NK-92 treated with Interleukin-12 subunit alpha and Interleukin-12 subunit beta, amount 100 ng/mL, for 24 hours (cell line): Measurements from ENCODE around the gene PRRG1.
"Not testable (repeated sequence)": the region's sequence is repeated elsewhere in the genome, so short reads cannot be mapped to it uniquely, and the experiment has no call there.

Experiments
- DNase-seq: peaks from one replicate; lab custom pipeline; 2025; lab: John Stamatoyannopoulos, UW

Gene PRRG1

GRCh38 chrX:37470711-37471110 is 121.5 kb downstream of the PRRG1 start:
- no peak for DNase-seq

GRCh38 chrX:37472836-37473235 is 123.7 kb downstream of the PRRG1 start:
- DNase-seq: no peak

GRCh38 chrX:37474478-37474877 is 125.3 kb downstream of the PRRG1 start:
- no peak for DNase-seq

- DNase-seq: no peak
Observed at GRCh38 chrX:37476571-37477170, 127.5 kb downstream of the PRRG1 start.

GRCh38 chrX:37484335-37484734 is 135.2 kb downstream of the PRRG1 start:
- not testable (repeated sequence) for DNase-seq

GRCh38 chrX:37485429-37485828 is 136.3 kb downstream of the PRRG1 start:
- no peak for DNase-seq

GRCh38 chrX:37487271-37487670 is 138.1 kb downstream of the PRRG1 start:
- DNase-seq: no peak

- no peak for DNase-seq
Observed at GRCh38 chrX:37488323-37488722, 139.2 kb downstream of the PRRG1 start.

- no peak for DNase-seq
Observed at GRCh38 chrX:37491686-37492085, 142.5 kb downstream of the PRRG1 start.

- not testable (repeated sequence) for DNase-seq
Observed at GRCh38 chrX:37495760-37496159, 146.6 kb downstream of the PRRG1 start.

- DNase-seq: not testable (repeated sequence)
Observed at GRCh38 chrX:37497126-37497525, 148.0 kb downstream of the PRRG1 start.

GRCh38 chrX:37498323-37498722 is 149.2 kb downstream of the PRRG1 start:
- DNase-seq: not testable (repeated sequence)

- DNase-seq: not testable (repeated sequence)
Observed at GRCh38 chrX:37499649-37500048, 150.5 kb downstream of the PRRG1 start.

GRCh38 chrX:37504991-37505390 is 155.8 kb downstream of the PRRG1 start:
- DNase-seq: no peak
